OCI-LY1 (cell line): ENCODE measurements around the gene DDAH1.

Experiments
- H2AFZ ChIP-seq: fragments of 200-600 bp; sonication (generic), shearing (Covaris generic); 2 replicates; pipeline ENCODE4 v1.6.0; 2014; ENCODE audit warnings: antibody characterized with exemption, mild to moderate bottlenecking, low read length
- H3F3A ChIP-seq: fragments of 200-600 bp; sonication (generic), shearing (Covaris generic); 2 replicates; pipeline ENCODE4 v1.6.0; 2014; ENCODE audit warnings: mild to moderate bottlenecking, antibody characterized with exemption, low read length, moderate library complexity; ENCODE audit not compliant: insufficient read depth
- H3K27ac ChIP-seq: fragments of 200-600 bp; sonication (generic); 2 replicates; pipeline ENCODE4 v1.5.1; 2014; ENCODE audit warnings: low read length, mixed run types, mild to moderate bottlenecking, low read depth; ENCODE audit not compliant: poor library complexity, severe bottlenecking
- H3K27me3 ChIP-seq: fragments of 200-600 bp; sonication (generic); 2 replicates; pipeline ENCODE4 v1.6.0; 2014; ENCODE audit warnings: antibody characterized with exemption, mild to moderate bottlenecking, low read length, moderate library complexity; ENCODE audit not compliant: insufficient read depth
- H3K36me3 ChIP-seq: fragments of 200-600 bp; sonication (generic); 2 replicates; pipeline ENCODE4 v1.6.1; 2014; ENCODE audit warnings: mild to moderate bottlenecking, antibody characterized with exemption, low read length, moderate library complexity, mixed read lengths; ENCODE audit not compliant: insufficient read depth
- H3K4me1 ChIP-seq: fragments of 200-600 bp; sonication (generic); 2 replicates; pipeline ENCODE4 v1.5.1; 2014; ENCODE audit warnings: mild to moderate bottlenecking, low read length, moderate library complexity; ENCODE audit not compliant: insufficient read depth, severe bottlenecking
- H3K4me2 ChIP-seq: fragments of 200-600 bp; sonication (generic), shearing (Covaris generic); 2 replicates; pipeline ENCODE4 v1.6.1; 2014; ENCODE audit warnings: low read length
- H3K4me3 ChIP-seq: fragments of 200-600 bp; sonication (generic); 2 replicates; pipeline ENCODE4 v1.5.1; 2014; ENCODE audit warnings: low read length, low read depth, mild to moderate bottlenecking, mixed read lengths; ENCODE audit not compliant: poor library complexity, severe bottlenecking
- H3K79me2 ChIP-seq: fragments of 200-600 bp; shearing (Covaris generic); 2 replicates; pipeline ENCODE4 v1.6.1; 2016; ENCODE audit warnings: mixed run types, low read length, mixed read lengths; ENCODE audit not compliant: insufficient read depth
- H3K9ac ChIP-seq: fragments of 200-600 bp; sonication (generic), shearing (Covaris generic); 2 replicates; pipeline ENCODE4 v1.6.1; 2014; ENCODE audit warnings: mild to moderate bottlenecking, low read length, mixed read lengths
- H3K9me2 ChIP-seq: fragments of 200-600 bp; sonication (generic), shearing (Covaris generic); 2 replicates; pipeline ENCODE4 v1.6.1; 2014; ENCODE audit warnings: low read depth, mild to moderate bottlenecking, low read length, mixed read lengths
- H3K9me3 ChIP-seq: fragments of 200-600 bp; shearing (Covaris generic); 2 replicates; pipeline ENCODE4 v1.6.1; 2014; ENCODE audit warnings: low read length, mixed read lengths
- H4K20me1 ChIP-seq: fragments of 200-600 bp; sonication (generic), shearing (Covaris generic); 2 replicates; pipeline ENCODE4 v1.6.0; 2016; ENCODE audit warnings: mild to moderate bottlenecking, low read length; ENCODE audit not compliant: insufficient read depth
- CTCF ChIP-seq: fragments of 200-600 bp; sonication (generic), shearing (Covaris generic); IDR thresholded peaks from 2 replicates; pipeline ENCODE4 v1.5.1; 2017; ENCODE audit warnings: mild to moderate bottlenecking, antibody characterized with exemption, low read length, moderate library complexity, mixed read lengths
- EZH2 ChIP-seq: fragments of 200-600 bp; sonication (generic), shearing (Covaris generic); IDR thresholded peaks from 2 replicates; pipeline ENCODE4 v1.8.0; 2017; ENCODE audit warnings: borderline replicate concordance, mixed run types, mild to moderate bottlenecking, antibody characterized with exemption, low read length, moderate library complexity, mixed read lengths

DDAH1 gene

GRCh38 chr1:85319491-85319890 lies 145.5 kb downstream of the DDAH1 start:
- no peaks in the 10 kb centered on the region for H3F3A ChIP-seq
- no peaks in the 10 kb centered on the region for H3K4me1 ChIP-seq
- no peak overlapping the region for H3K4me3 ChIP-seq
- H3K27ac ChIP-seq: no peak overlapping the region
- TF ChIP-seq EZH2 (no peak), CTCF (no peak)
- no peaks in the 10 kb centered on the region for H4K20me1 ChIP-seq
- no peaks in the 10 kb centered on the region for H3K9me3 ChIP-seq
- no peak overlapping the region for H3K4me2 ChIP-seq
- H3K9ac ChIP-seq: no peak overlapping the region
- no peaks in the 10 kb centered on the region for H3K27me3 ChIP-seq
- H3K79me2 ChIP-seq: no peaks in the 10 kb centered on the region
- H3K36me3 ChIP-seq: no peaks in the 10 kb centered on the region
- no peaks in the 10 kb centered on the region for H3K9me2 ChIP-seq
- no peak overlapping the region for H2AFZ ChIP-seq

- H3K4me2 ChIP-seq: no peak overlapping the region
- H3K27me3 ChIP-seq: no peaks in the 10 kb centered on the region
- no peak overlapping the region for H2AFZ ChIP-seq
- H3K36me3 ChIP-seq: no peaks in the 10 kb centered on the region
- H3K4me3 ChIP-seq: no peak overlapping the region
- TF ChIP-seq EZH2 (no peak), CTCF (no peak)
- no peaks in the 10 kb centered on the region for H4K20me1 ChIP-seq
- H3K9me3 ChIP-seq: no peaks in the 10 kb centered on the region
- H3K9me2 ChIP-seq: no peaks in the 10 kb centered on the region
- H3K4me1 ChIP-seq: no peaks in the 10 kb centered on the region
- no peak overlapping the region for H3K9ac ChIP-seq
- H3K27ac ChIP-seq: no peak overlapping the region
- no peaks in the 10 kb centered on the region for H3F3A ChIP-seq
- H3K79me2 ChIP-seq: no peaks in the 10 kb centered on the region
Observed at GRCh38 chr1:85318217-85318616, 146.7 kb downstream of the DDAH1 start.

DNA sequence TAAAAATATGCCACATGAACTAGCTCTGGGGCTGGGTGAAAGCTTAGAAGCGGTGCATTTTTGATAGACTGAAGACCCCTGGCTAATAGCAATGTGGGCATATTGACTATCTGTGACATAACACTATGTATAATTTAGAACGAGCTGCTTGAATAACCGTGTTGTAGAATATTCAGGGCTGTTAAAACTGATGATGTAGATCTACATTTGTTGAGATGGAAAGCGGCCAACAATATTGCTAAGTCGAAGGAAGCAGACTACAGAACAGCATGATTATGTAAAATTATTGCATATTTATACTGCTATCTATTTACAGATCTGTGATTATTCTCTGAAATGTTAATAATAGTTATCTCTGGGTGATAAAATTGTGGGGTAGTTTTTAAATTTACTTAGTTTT lies 147.4 kb downstream of the DDAH1 start:
- H3K79me2 ChIP-seq: no peaks in the 10 kb centered on the region
- H3K9me2 ChIP-seq: no peaks in the 10 kb centered on the region
- H3K9me3 ChIP-seq: no peaks in the 10 kb centered on the region
- H4K20me1 ChIP-seq: no peaks in the 10 kb centered on the region
- no peak overlapping the region for H2AFZ ChIP-seq
- TF ChIP-seq CTCF (no peak), EZH2 (no peak)
- no peaks in the 10 kb centered on the region for H3K4me1 ChIP-seq
- H3K27ac ChIP-seq: no peak overlapping the region
- H3K27me3 ChIP-seq: no peaks in the 10 kb centered on the region
- no peaks in the 10 kb centered on the region for H3K36me3 ChIP-seq
- no peak overlapping the region for H3K4me3 ChIP-seq
- no peak overlapping the region for H3K4me2 ChIP-seq
- H3K9ac ChIP-seq: no peak overlapping the region
- no peaks in the 10 kb centered on the region for H3F3A ChIP-seq
